Thyroid gland (tissue), 4 donors: ENCODE measurements around the gene SPI1. TPM values are rescaled to one million over a fixed set of nuclear protein-coding genes. Genes with fewer than 3 reads are reported as not detected.

ENCODE experiments used
- DNase-seq, 2 donors: peaks; one replicate each; pipeline ENCODE4 v3.0.0-alpha.2; 2019
- H3K27ac ChIP-seq, 3 donors: fragments of 200-600 bp; sonication (generic); 1 replicate in 2 of 3; 2 replicates in 1 of 3; pipeline ENCODE4 v1.5.1; 2016 to 2019; ENCODE audit warnings: mild to moderate bottlenecking in 1 of 3, moderate library complexity in 1 of 3
- H3K27me3 ChIP-seq: fragments of 200-600 bp; sonication (generic); one replicate; pipeline ENCODE4 v1.5.1; 2019
- H3K36me3 ChIP-seq, 2 donors: fragments of 200-600 bp; sonication (generic); one replicate each; pipeline ENCODE4 v1.5.1; 2016 to 2019
- H3K4me1 ChIP-seq, 2 donors: fragments of 200-600 bp; sonication (generic); one replicate each; pipeline ENCODE4 v1.5.1; 2017 to 2019
- H3K4me3 ChIP-seq, 3 donors: fragments of 200-600 bp; sonication (generic); replicated peaks in 1 of 3; 1 replicate in 2 of 3; 2 replicates in 1 of 3; pipeline ENCODE4 v1.5.1; 2016; ENCODE audit warnings: mild to moderate bottlenecking in 1 of 3
- H3K9me3 ChIP-seq: fragments of 200-600 bp; sonication (generic); one replicate; pipeline ENCODE4 v1.5.1; 2017
- CTCF ChIP-seq, 6 experiments: fragments of 200-600 bp in 3 of 6; fragments of 450-650 bp in 3 of 6; sonication (generic) in 3 of 6; IDR thresholded peaks; one replicate each; pipeline ENCODE4 v1.5.1; 2016 to 2019; ENCODE audit warnings: antibody characterized with exemption in 6 of 6, mild to moderate bottlenecking in 2 of 6, inconsistent platforms in 1 of 6, moderate library complexity in 1 of 6
- POLR2A ChIP-seq, 2 donors: fragments of 450-650 bp; IDR thresholded peaks; one replicate each; pipeline ENCODE4 v1.6.1; 2017; ENCODE audit warnings: antibody characterized with exemption in 2 of 2, mild to moderate bottlenecking in 2 of 2, moderate library complexity in 1 of 2
- WGBS, 2 donors: methylation state at CpG; one replicate each; pipeline ENCODE4 v1.1.5; 2017; 5-methylcytosine and 5-hydroxymethylcytosine counted together
- intact Hi-C: fragments of 100-400 bp; cut with DNase I; formaldehyde crosslinking; loops from one replicate; pipeline ENCODE4 v1.15.1; 2023
- total RNA-seq, 4 donors: library from RNA; depleted of rRNA; stranded (reverse); fragments of >200 nt; gene quantifications; one replicate each; pipeline ENCODE4 v1.2.3, GENCODE V29; 2016

The SPI1 gene
- total RNA-seq, 4 donors from 2014 or later, result 4.8 to 18.0 (median 5.8) TPM

GRCh38 chr11:47357985-47358730 lies 20.2 kb downstream of the SPI1 start:
- H3K4me1 ChIP-seq, result peaks cover 4 to 7% of the 10 kb centered on the region in 2 donors
- no peak for TF ChIP-seq CTCF (IDR thresholded peaks at IDR 0.05)
- TF ChIP-seq POLR2A (IDR thresholded peaks at IDR 0.05), result no peak
- H3K9me3 ChIP-seq, result no peaks in the 10 kb centered on the region
- 90 to 93% methylated on average over 6 of the region's 6 CpGs for WGBS, 2 donors
- no peaks in the 10 kb centered on the region for H3K27me3 ChIP-seq
- no peak overlapping the region for H3K4me3 ChIP-seq
- no peak for DNase-seq
- intact Hi-C loops, result loop anchor here (5.0 to 10.0 kb wide), 3 partner anchors 181 to 473 kb away; partner anchors contain the start of gene ARFGAP2
- no peaks in the 10 kb centered on the region for H3K36me3 ChIP-seq
- no peak overlapping the region for H3K27ac ChIP-seq

DNA sequence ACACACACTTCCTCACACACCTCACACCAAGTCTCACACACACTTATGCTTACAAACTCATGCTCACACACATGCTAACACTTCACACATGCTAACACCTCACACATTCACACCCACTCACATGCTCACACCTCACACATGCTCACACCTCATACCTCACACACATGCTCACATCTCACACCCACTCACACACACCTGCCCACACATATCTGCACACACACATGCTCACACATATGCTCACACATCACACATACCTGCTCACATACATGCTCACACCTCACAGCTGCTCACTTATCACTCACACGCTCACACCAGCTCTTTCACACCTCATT lies 21.4 kb downstream of the SPI1 start:
- WGBS, 2 donors, result 95 to 97% methylated on average over 1 of the region's 1 CpG
- Histone ChIP-seq H3K9me3 (no peaks in the 10 kb centered on the region), H3K27ac (no peak overlapping the region), H3K36me3 (no peaks in the 10 kb centered on the region), H3K4me1 (peaks cover 4 to 7% of the 10 kb centered on the region in 2 donors), H3K27me3 (no peaks in the 10 kb centered on the region), H3K4me3 (no peak overlapping the region)
- intact Hi-C loops, result loop anchor here (5.0 to 10.0 kb wide), 3 partner anchors 180 to 472 kb away; partner anchors contain the start of gene ARFGAP2
- TF ChIP-seq CTCF (IDR thresholded peaks at IDR 0.05) (no peak), POLR2A (IDR thresholded peaks at IDR 0.05) (no peak)
- DNase-seq, result no peak

DNA sequence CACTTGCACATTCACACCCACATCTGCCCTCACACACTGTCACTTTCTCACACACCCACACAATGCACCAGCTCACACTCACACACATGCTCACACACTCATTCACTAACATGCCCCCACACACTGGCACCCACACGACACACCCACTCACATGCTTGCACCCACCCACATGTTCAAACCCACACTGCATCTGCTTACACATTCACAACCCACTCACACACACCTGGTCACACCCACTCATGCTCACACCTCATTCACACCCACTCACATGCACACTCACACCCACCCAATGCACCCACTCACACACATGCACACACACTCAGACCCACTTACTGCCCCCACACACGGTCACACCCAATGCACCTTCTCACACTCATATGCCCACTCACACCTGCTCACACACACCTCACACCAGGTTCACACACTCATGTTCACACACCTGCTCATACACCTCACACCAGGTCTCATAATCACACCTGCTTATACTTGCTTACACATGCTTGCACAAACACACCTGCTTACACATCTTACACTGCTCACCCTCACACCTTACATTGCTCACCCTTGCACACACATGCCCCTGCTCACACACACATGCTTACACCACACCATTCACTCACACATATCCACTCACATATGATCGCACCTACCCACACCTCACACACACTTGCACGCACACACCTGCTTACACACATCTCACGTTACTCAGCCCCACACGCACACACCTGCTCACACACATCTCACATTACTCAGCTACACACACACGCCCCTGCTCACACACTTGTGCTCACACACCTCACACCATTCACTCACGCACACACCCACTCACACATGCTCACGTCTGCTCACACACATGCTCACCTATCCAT lies 22.0 kb downstream of the SPI1 start:
- no peak for TF ChIP-seq POLR2A (IDR thresholded peaks at IDR 0.05)
- no peak for TF ChIP-seq CTCF (IDR thresholded peaks at IDR 0.05)
- Histone ChIP-seq H3K27ac (no peak overlapping the region), H3K4me3 (no peak overlapping the region), H3K36me3 (no peaks in the 10 kb centered on the region), H3K9me3 (no peaks in the 10 kb centered on the region), H3K4me1 (peaks cover 4 to 7% of the 10 kb centered on the region in 2 donors), H3K27me3 (no peaks in the 10 kb centered on the region)
- no peak for DNase-seq
- WGBS, 2 donors, result 91 to 96% methylated on average over 9 of the region's 9 CpGs
- intact Hi-C loops, result loop anchor here (5.0 to 10.0 kb wide), 3 partner anchors 179 to 472 kb away; partner anchors contain the start of gene ARFGAP2

- intact Hi-C loops, result loop anchor here (5.0 to 10.0 kb wide), 3 partner anchors 178 to 471 kb away; partner anchors contain the start of gene ARFGAP2
- TF ChIP-seq POLR2A (IDR thresholded peaks at IDR 0.05), result peak in 1 of 2 donors; percentile 4
- peak; percentile 79 to 98 (median 97) for TF ChIP-seq CTCF (IDR thresholded peaks at IDR 0.05)
- Histone ChIP-seq H3K4me1 (peaks cover 4 to 7% of the 10 kb centered on the region in 2 donors), H3K4me3 (peak overlapping the region in 1 of 3 donors; percentile 20), H3K27me3 (no peaks in the 10 kb centered on the region), H3K36me3 (no peaks in the 10 kb centered on the region), H3K27ac (peak overlapping the region in 1 of 3 donors; percentile 64), H3K9me3 (no peaks in the 10 kb centered on the region)
- DNase-seq, result peak; percentile 96 to 98
- WGBS, 2 donors, result 35 to 43% methylated on average over 35 to 38 of the region's 47 CpGs
Measured at GRCh38 chr11:47355283-47356128, 22.8 kb downstream of the SPI1 start.
